Spinal cord (tissue), 10 donors: ENCODE results near the gene MRPL21. TPM values are rescaled to one million over a fixed set of nuclear protein-coding genes. Genes with fewer than 3 reads are reported as not detected.

ENCODE experiments used
- DNase-seq, 6 donors: peaks; one replicate each; pipeline versions ENCODE4 v3.0.0 to v3.0.0-alpha.2; 2013 to 2015; ENCODE audit warnings: low spot score in 6 of 6, low read depth in 4 of 6
- H3K27ac ChIP-seq: one replicate; pipeline ENCODE4 v1.5.1; 2013; ENCODE audit warnings: low read depth, low read length, control low read depth
- H3K27me3 ChIP-seq: one replicate; pipeline ENCODE4 v1.6.1; 2013; ENCODE audit warnings: low read length; ENCODE audit not compliant: control insufficient read depth, insufficient read depth
- H3K36me3 ChIP-seq: one replicate; pipeline ENCODE4 v1.6.1; 2013; ENCODE audit warnings: low read length; ENCODE audit not compliant: control insufficient read depth, insufficient read depth
- H3K4me1 ChIP-seq: one replicate; pipeline ENCODE4 v1.6.1; 2013; ENCODE audit warnings: low read length; ENCODE audit not compliant: control insufficient read depth, insufficient read depth
- H3K4me3 ChIP-seq: one replicate; pipeline ENCODE4 v1.5.1; 2013; ENCODE audit warnings: low read depth, low read length, control low read depth
- H3K9me3 ChIP-seq: one replicate; pipeline ENCODE4 v1.6.1; 2013; ENCODE audit warnings: low read length; ENCODE audit not compliant: control insufficient read depth, insufficient read depth
- WGBS: methylation state at CpG from one replicate; pipeline ENCODE4 v1.1.5; 2013; ENCODE audit warnings: missing lambda C conversion rate; ENCODE audit not compliant: insufficient coverage; 5-methylcytosine and 5-hydroxymethylcytosine counted together
- polyA plus RNA-seq, 2 donors: library from polyadenylated mRNA; unstranded; fragments of 120-200 nt; gene quantifications; one replicate each; pipeline ENCODE4 v1.2.1, GENCODE V29; 2013; ENCODE audit not compliant: insufficient read length in 2 of 2
- total RNA-seq, 2 donors: library from RNA; depleted of rRNA in 1 of 2; stranded (reverse); fragments of 120-200 nt in 1 of 2; fragments of >200 nt in 1 of 2; gene quantifications; one replicate each; pipeline versions ENCODE4 v1.2.3 to v1.2.4, GENCODE V29; 2013 to 2014
- donor health status: healthy.

Gene MRPL21
- total and polyA plus RNA-seq, 4 donors = 53.5 to 94.9 (median 80.4) TPM

DNA sequence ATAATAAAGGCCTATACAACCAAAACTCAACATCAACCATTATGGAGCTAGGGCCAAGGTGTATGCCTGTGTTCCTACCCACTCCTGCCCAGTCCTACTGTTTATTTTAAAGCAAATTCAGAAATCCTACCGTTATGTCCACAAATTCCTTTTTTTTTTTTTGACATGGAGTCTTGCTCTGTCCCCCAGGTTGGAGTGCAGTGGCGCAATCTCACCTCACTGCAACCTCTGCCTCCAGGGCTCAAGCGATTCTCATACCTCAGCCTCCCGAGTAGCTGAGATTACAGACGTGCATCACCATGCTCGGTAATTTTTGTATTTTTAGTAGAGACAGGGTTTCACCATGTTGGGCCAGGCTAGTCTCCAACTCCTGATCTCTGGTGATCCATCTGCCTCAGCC, 58.8 kb downstream of the MRPL21 start:
- WGBS = 81% methylated on average over 6 of the region's 6 CpGs
- H3K27ac ChIP-seq = no peak overlapping the region
- no peak overlapping the region for H3K4me3 ChIP-seq
- H3K27me3 ChIP-seq = peaks cover 42% of the 10 kb centered on the region
- H3K9me3 ChIP-seq = no peaks in the 10 kb centered on the region
- H3K36me3 ChIP-seq = no peaks in the 10 kb centered on the region
- no peak for DNase-seq
- H3K4me1 ChIP-seq = peaks cover 41% of the 10 kb centered on the region

DNA sequence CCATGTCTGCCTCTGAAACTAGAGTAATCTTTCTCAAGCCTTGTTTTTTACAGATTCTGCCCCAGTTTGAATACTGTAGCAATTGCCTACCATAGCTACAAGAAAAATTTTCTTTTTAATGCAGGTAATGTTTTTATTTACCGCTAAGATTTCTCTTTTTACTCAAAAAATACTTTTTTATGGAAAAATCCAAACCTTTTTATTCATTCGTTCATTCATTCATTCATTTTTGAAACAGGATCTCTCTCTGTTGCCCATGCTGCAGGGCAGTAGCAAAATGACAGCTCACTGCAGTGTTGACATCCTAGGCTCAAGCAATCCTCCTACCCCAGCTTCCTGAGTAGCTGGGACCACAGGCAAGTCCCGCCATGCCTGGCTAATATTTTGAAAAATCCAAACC, 59.3 kb downstream of the MRPL21 start:
- no peak overlapping the region for H3K4me3 ChIP-seq
- 44% methylated on average over 1 of the region's 3 CpGs for WGBS
- H3K27me3 ChIP-seq = peaks cover 42% of the 10 kb centered on the region
- H3K36me3 ChIP-seq = no peaks in the 10 kb centered on the region
- peaks cover 45% of the 10 kb centered on the region for H3K4me1 ChIP-seq
- H3K9me3 ChIP-seq = no peaks in the 10 kb centered on the region
- DNase-seq = no peak
- H3K27ac ChIP-seq = no peak overlapping the region

DNA sequence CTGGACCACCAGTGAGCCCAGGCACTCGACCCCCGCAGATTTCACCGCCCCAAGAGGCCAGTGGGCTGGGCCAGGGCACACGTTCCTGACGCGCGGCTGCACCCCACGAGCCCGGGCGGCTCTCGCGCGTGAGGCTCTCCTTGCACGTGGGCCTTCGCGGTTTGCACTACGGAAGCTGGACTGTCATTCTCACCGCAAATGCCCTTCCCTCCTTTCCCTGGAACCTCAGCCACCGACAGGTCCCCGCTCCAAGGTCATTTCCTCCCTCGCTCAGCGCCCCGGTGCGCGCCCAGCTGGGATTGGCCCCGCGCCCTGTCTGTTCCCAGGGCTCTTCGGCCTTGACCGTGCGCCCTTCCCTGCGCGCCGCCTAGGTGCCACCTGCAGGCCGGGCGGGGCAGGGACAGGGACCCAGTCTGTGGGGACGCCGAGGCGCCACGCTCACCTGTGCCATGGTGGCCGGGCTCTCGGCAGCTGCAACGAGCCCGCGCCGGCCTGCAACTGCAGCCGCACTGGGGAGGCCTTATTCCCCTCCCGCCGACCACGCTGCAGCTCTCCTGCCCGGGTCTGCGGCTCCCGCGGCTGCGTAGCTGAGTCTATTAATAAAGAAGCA, 59.8 kb downstream of the MRPL21 start:
- H3K27me3 ChIP-seq = peaks cover 42% of the 10 kb centered on the region

DNA sequence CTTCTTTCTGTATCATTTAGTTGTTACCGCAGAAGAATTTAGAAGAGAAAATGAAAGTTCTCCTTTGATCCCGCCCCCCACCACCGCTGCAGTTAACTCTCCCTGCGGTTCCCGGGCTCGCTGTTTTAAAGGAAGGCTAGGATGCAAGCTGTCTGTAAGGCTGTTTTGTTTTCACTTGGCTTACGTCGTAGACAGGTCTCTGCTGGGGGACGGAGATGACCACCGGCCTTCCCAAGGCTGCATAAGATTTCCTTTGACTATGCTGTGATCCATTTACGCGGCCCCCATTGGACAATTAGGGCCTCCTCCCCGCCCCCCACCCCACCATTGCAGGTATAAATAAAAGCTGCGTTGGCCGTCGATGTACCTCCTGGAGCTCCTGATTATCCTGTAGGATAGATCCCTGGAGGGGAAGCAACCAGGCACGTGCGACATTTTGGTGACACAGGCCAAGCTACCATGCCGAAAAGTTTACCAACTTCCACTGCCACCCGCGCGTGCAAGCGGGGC, 60.5 kb downstream of the MRPL21 start:
- peaks cover 42% of the 10 kb centered on the region for H3K27me3 ChIP-seq
- H3K4me3 ChIP-seq = peak overlapping the region; percentile 38
- H3K36me3 ChIP-seq = no peaks in the 10 kb centered on the region
- peak overlapping the region; percentile 15 for H3K27ac ChIP-seq
- WGBS = 6% methylated on average over 8 of the region's 23 CpGs
- no peaks in the 10 kb centered on the region for H3K9me3 ChIP-seq
- no peak for DNase-seq
- peaks cover 57% of the 10 kb centered on the region for H3K4me1 ChIP-seq

More for the DNA sequence above, 59.8 kb downstream of the MRPL21 start:
- WGBS = 4% methylated on average over 54 of the region's 54 CpGs
- DNase-seq = peak in 2 of 6 donors; percentile 50
- Histone ChIP-seq H3K9me3 (no peaks in the 10 kb centered on the region), H3K4me1 (peaks cover 50% of the 10 kb centered on the region), H3K27ac (no peak overlapping the region), H3K4me3 (peak overlapping the region; percentile 38), H3K36me3 (no peaks in the 10 kb centered on the region)

DNA sequence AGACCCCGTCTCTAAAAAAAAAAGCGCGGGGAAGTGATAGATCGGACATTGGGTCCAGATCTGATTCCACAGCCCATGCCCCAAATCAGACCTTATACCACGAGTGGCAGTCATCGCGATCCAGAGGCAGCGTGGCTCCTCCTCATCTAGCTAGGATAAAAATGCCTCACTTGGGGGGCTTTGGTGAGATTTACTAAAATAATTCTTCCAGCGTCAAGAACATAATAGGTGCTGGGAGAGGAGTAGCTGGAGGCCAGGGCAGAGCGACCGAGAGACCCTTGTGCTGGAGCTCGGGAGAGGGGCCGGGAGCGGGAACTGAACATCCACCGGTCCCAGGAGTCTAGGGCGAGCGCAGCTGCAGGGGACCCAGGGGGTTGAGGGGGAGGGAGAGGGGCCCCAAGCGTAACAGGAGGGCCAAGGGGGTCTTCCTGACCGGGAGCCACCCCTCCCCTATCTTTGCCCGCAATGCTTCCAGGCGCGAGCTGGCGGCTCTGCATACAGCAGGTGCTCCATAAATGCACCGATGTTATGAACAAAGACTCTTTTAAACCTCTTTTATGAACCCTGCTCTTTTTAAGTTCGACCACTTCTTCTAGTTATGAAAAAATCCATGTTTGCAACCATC, 61.1 kb downstream of the MRPL21 start:
- Histone ChIP-seq H3K4me3 (peak overlapping the region; percentile 50), H3K27me3 (peaks cover 42% of the 10 kb centered on the region), H3K27ac (no peak overlapping the region), H3K36me3 (no peaks in the 10 kb centered on the region), H3K4me1 (peaks cover 62% of the 10 kb centered on the region), H3K9me3 (no peaks in the 10 kb centered on the region)
- no peak for DNase-seq
- WGBS = 19% methylated on average over 15 of the region's 25 CpGs

DNA sequence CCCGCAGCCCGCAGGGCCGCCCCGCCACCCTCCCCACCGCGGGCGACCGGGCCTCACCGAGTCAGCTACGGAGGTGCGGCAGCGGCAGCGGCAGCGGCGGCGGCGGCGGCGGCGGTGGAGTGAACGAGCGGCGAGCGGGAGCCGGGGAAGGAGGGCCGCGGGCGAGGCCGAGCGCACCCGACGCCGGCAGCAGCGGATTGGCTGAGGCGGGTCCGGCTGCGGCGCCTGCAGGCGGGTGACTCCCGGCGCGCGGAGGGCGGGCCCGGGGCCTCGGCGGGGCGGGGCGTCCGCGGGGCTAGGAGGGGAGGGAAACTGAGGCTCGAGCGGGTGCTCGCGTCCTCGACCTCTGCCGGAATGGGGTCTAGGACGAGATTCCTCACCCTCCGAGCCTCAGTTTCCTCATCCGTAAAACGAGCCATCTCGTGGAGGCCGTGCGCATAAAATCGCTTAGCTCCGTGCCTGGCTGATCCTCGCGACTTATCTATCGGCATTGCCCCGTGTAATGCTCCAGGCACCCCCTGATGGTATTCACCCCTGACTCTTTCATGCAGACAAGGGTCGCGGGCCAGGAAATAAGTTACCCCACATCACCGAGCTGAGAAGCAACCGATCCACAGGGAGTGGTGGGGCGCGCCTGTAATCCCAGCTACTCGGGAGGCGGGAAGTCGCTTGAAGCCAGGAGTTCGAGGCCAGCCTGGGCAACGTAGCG, 61.8 kb downstream of the MRPL21 start, which contains the start of gene CPT1A:
CPT1A (minus strand) TSS at position 199 of the 709 bp plus-strand sequence. CDS start 26,442 bp downstream, outside the sequence.
- H3K27me3 ChIP-seq = peaks cover 42% of the 10 kb centered on the region
- no peaks in the 10 kb centered on the region for H3K36me3 ChIP-seq
- 5% methylated on average over 80 of the region's 82 CpGs for WGBS
- peak within 1 kb of the TSS; percentile 52 for H3K4me3 ChIP-seq
- H3K27ac ChIP-seq = peak within 1 kb of the TSS; percentile 97
- DNase-seq = peak in 2 of 6 donors; percentile 68 to 82
- H3K4me1 ChIP-seq = peaks cover 68% of the 10 kb centered on the region
- no peaks in the 10 kb centered on the region for H3K9me3 ChIP-seq

Other genes starting within 250 kb of the MRPL21 start
- 1 to 10 TPM; 1.2 to 3.7 TPM for gene GAL, start 219.3 kb downstream of the MRPL21 start, total RNA-seq
- gene GAL, start 219.3 kb downstream of the MRPL21 start, polyA plus RNA-seq = 1 to 10 TPM; 8.0 to 9.1 TPM
- gene TESMIN, start 152.3 kb downstream of the MRPL21 start, total RNA-seq = 1 to 10 TPM; 1.5 to 4.7 TPM
- 1 to 10 TPM; 6.4 to 8.8 TPM for gene TESMIN, start 152.3 kb downstream of the MRPL21 start, polyA plus RNA-seq
- 10 to 100 TPM; 32.5 to 32.7 TPM for gene CPT1A, start 61.9 kb downstream of the MRPL21 start, total RNA-seq
- 10 to 100 TPM; 22.9 to 28.0 TPM for gene CPT1A, start 61.9 kb downstream of the MRPL21 start, polyA plus RNA-seq
- 10 to 100 TPM; 11.4 to 12.7 TPM for gene IGHMBP2, start 59 bp upstream of the MRPL21 start, total RNA-seq
- gene IGHMBP2, start 59 bp upstream of the MRPL21 start, polyA plus RNA-seq = 10 to 100 TPM; 19.4 to 28.1 TPM
- under 1 TPM in 1 of 2 donors, not detected in 1; 0.89 TPM for gene MRGPRD, start 77.2 kb upstream of the MRPL21 start, total RNA-seq
- not detected for gene MRGPRD, start 77.2 kb upstream of the MRPL21 start, polyA plus RNA-seq
- 10 to 100 TPM; 13.4 to 28.6 TPM for gene MRGPRF, start 109.4 kb upstream of the MRPL21 start, total RNA-seq
- 10 to 100 TPM in 1 of 2 donors, 1 to 10 TPM in 1; 2.5 to 12.0 TPM for gene MRGPRF, start 109.4 kb upstream of the MRPL21 start, polyA plus RNA-seq
- 10 to 100 TPM in 1 of 2 donors, 1 to 10 TPM in 1; 8.7 to 13.8 TPM for gene TPCN2, start 145.1 kb upstream of the MRPL21 start, total RNA-seq
- gene TPCN2, start 145.1 kb upstream of the MRPL21 start, polyA plus RNA-seq = 10 to 100 TPM; 16.8 to 25.9 TPM